GM23248 (cell line): ENCODE results near the gene GINS1. TPM values are rescaled to one million over a fixed set of nuclear protein-coding genes. Genes with fewer than 3 reads are reported as not detected.
A peak's percentile ranks its signal among the peaks of the same experiment; 100 is the strongest.

Experiments used
- DNase-seq: peaks from one replicate; pipeline ENCODE4 v3.0.0-alpha.2; 2015
- H2AFZ ChIP-seq: fragments of 200-600 bp; sonication (generic); 2 replicates; pipeline ENCODE4 v1.6.1; 2016; ENCODE audit warnings: antibody characterized with exemption
- H3F3A ChIP-seq: fragments of 200-600 bp; sonication (generic); 2 replicates; pipeline ENCODE4 v1.6.1; 2016; ENCODE audit warnings: mild to moderate bottlenecking, antibody characterized with exemption, mixed run types; ENCODE audit not compliant: insufficient read depth
- H3K27ac ChIP-seq: fragments of 200-600 bp; sonication (generic); 2 replicates; pipeline ENCODE4 v1.5.1; 2016; ENCODE audit warnings: mild to moderate bottlenecking
- H3K27me3 ChIP-seq: fragments of 200-600 bp; sonication (generic); replicated peaks from 2 replicates; pipeline ENCODE4 v1.6.1; 2016; ENCODE audit warnings: mild to moderate bottlenecking; ENCODE audit not compliant: insufficient read depth
- H3K36me3 ChIP-seq: fragments of 200-600 bp; sonication (generic); 2 replicates; pipeline ENCODE4 v1.6.1; 2016; ENCODE audit warnings: low read depth, mild to moderate bottlenecking
- H3K4me1 ChIP-seq: fragments of 200-600 bp; sonication (generic); 2 replicates; pipeline ENCODE4 v1.6.1; 2016; ENCODE audit warnings: mild to moderate bottlenecking; ENCODE audit not compliant: insufficient read depth
- H3K4me2 ChIP-seq: fragments of 200-600 bp; sonication (generic); one replicate; pipeline ENCODE4 v1.6.1; 2016; ENCODE audit warnings: mild to moderate bottlenecking; ENCODE audit not compliant: unreplicated experiment
- H3K4me3 ChIP-seq: fragments of 200-600 bp; sonication (generic); 2 replicates; pipeline ENCODE4 v1.5.1; 2016; ENCODE audit warnings: mild to moderate bottlenecking
- H3K79me2 ChIP-seq: fragments of 200-600 bp; sonication (generic); 2 replicates; pipeline ENCODE4 v1.6.1; 2016; ENCODE audit warnings: mild to moderate bottlenecking; ENCODE audit not compliant: insufficient read depth
- H3K9ac ChIP-seq: fragments of 200-600 bp; sonication (generic); 2 replicates; pipeline ENCODE4 v1.6.1; 2016; ENCODE audit warnings: mild to moderate bottlenecking
- H3K9me2 ChIP-seq: fragments of 200-600 bp; sonication (generic); 2 replicates; pipeline ENCODE4 v1.6.1; 2016; ENCODE audit warnings: mixed run types, mild to moderate bottlenecking, moderate library complexity; ENCODE audit not compliant: insufficient read depth
- H3K9me3 ChIP-seq: fragments of 200-600 bp; sonication (generic); one replicate; pipeline ENCODE4 v1.6.1; 2017; ENCODE audit warnings: low read depth
- H4K20me1 ChIP-seq: fragments of 200-600 bp; sonication (generic); 2 replicates; pipeline ENCODE4 v1.6.0; 2016; ENCODE audit not compliant: insufficient read depth
- EZH2 ChIP-seq: fragments of 200-600 bp; sonication (generic); IDR thresholded peaks from 2 replicates; pipeline ENCODE4 v1.6.1; 2018; ENCODE audit warnings: antibody characterized with exemption, mild to moderate bottlenecking; ENCODE audit not compliant: insufficient read depth, poor library complexity, severe bottlenecking
- EZH2phosphoT487 ChIP-seq: fragments of 200-600 bp; sonication (generic); IDR thresholded peaks from 2 replicates; pipeline ENCODE4 v1.6.1; 2018; ENCODE audit warnings: antibody characterized with exemption, moderate library complexity, mild to moderate bottlenecking, low read depth; ENCODE audit not compliant: insufficient read depth
- WGBS, 2 experiments: methylation state at CpG; one replicate each; pipeline ENCODE4 v1.1.6; 2015 to 2017; ENCODE audit warnings: low lambda C conversion rate in 2 of 2, low coverage in 1 of 2; ENCODE audit errors: missing lambda C conversion rate in 2 of 2; 5-methylcytosine and 5-hydroxymethylcytosine counted together
- in situ Hi-C: fragments of 300-500 bp; cut with MboI; formaldehyde crosslinking; loops from 2 replicates; pipeline ENCODE4 v1.15.0; 2020
- polyA plus RNA-seq: library from polyadenylated mRNA; unstranded; fragments of >200 nt; fragmentation: Nextera tagmentation; extraction: Ambion mirVana; gene quantifications from 2 replicates; pipeline ENCODE4 v1.2.1, GENCODE V29; 2016
- total RNA-seq: library from RNA; depleted of rRNA; stranded (reverse); fragments of >200 nt; shearing (Covaris generic); gene quantifications from 2 replicates; pipeline ENCODE4 v1.2.3, GENCODE V29; 2014

GINS1 gene
- total and polyA plus RNA-seq, 2 experiments from 2014 or later: 4.4 to 7.5 TPM

DNA sequence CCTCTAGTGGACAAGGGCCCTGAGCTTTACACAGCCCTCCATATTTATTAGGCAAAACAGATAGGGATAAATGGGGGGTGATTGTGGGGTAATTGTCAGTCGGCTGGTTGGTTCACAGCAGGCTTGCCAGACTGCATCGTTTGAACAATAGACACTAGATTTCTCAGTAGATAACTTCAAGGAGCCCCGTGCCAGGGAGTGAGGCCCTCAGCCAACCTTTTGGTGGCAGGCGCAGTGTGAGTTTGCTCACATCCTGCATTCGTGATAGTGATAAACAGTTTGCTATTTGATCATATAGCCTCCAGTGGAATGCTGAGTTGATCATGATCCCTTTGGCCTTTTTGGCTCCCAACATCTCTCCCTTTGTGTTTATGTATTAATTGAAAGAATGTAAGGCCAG lies 13.2 kb upstream of the GINS1 start:
- Histone ChIP-seq H3K4me3 (no peak overlapping the region), H3K79me2 (peaks cover 3% of the 10 kb centered on the region; the same call in 1 of the 2 replicates), H3K9me3 (no peaks in the 10 kb centered on the region), H4K20me1 (no peaks in the 10 kb centered on the region), H3K9ac (no peak overlapping the region), H3F3A (peaks cover 20% of the 10 kb centered on the region), H3K4me2 (no peak overlapping the region), H3K9me2 (no peaks in the 10 kb centered on the region), H3K4me1 (peaks cover 12% of the 10 kb centered on the region), H3K36me3 (no peaks in the 10 kb centered on the region), H2AFZ (no peak overlapping the region), H3K27ac (no peak overlapping the region), H3K27me3 (no peaks in the 10 kb centered on the region)
- no peak for DNase-seq
- in situ Hi-C loops: no loop called here
- WGBS, 2 experiments: 46 to 48% methylated on average over 5 of the region's 5 CpGs
- TF ChIP-seq EZH2phosphoT487: no peak
- TF ChIP-seq EZH2: no peak

DNA sequence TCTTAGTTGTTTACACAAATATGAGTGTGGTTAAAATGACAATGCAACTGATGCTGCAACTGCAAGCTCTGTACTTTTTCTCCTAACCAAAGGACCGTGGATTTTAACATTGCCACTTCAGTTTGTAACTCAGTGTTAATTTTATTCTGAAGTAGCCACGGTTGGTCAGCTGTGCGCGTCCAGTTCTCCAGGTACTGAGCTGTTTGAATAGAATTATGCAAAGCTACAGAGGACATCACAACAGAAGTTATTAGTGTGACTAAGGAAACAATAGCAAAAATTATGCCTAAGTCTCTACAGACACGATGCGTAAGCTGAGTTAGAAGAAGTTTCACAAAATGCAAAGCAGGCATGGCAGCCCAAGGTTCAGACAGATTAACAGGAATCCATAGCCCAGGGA lies 12.5 kb upstream of the GINS1 start:
- no peak overlapping the region for H3K9ac ChIP-seq
- no peaks in the 10 kb centered on the region for H3K27me3 ChIP-seq
- DNase-seq: no peak
- no peak overlapping the region for H3K4me3 ChIP-seq
- in situ Hi-C loops: no loop called here
- no peaks in the 10 kb centered on the region for H4K20me1 ChIP-seq
- TF ChIP-seq EZH2phosphoT487: no peak
- TF ChIP-seq EZH2: no peak
- peaks cover 17% of the 10 kb centered on the region for H3F3A ChIP-seq
- no peaks in the 10 kb centered on the region for H3K9me2 ChIP-seq
- 90% methylated on average over 6 of the region's 6 CpGs for WGBS, 2 experiments
- H3K9me3 ChIP-seq: no peaks in the 10 kb centered on the region
- peaks cover 11% of the 10 kb centered on the region for H3K4me1 ChIP-seq
- no peaks in the 10 kb centered on the region for H3K79me2 ChIP-seq
- no peak overlapping the region for H3K27ac ChIP-seq
- no peaks in the 10 kb centered on the region for H3K36me3 ChIP-seq
- H2AFZ ChIP-seq: no peak overlapping the region
- H3K4me2 ChIP-seq: no peak overlapping the region

DNA sequence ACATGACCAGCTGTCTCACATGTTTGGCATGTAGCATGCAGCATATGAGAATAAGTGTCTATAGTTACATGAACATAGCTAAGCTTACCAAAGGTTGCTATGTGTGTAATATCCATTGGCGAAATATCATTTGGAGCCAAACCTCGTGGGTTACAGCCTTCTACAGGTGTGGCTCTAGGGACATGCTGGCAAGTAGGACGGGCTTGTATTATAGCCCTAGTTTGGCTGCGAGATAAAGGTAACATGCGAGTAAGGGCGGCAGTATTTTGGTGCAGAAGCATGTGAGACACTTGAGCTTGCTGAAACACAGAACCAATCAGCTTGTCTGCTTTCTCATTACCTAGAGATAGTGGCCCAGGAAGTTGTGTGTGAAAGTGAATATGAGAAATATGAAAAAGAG lies 10.4 kb upstream of the GINS1 start:
- Histone ChIP-seq H3K4me3 (no peak overlapping the region), H3K27ac (no peak overlapping the region), H3K9ac (no peak overlapping the region), H4K20me1 (no peaks in the 10 kb centered on the region), H3K79me2 (no peaks in the 10 kb centered on the region), H3K4me2 (no peak overlapping the region), H3K4me1 (peaks cover 11% of the 10 kb centered on the region), H3K36me3 (no peaks in the 10 kb centered on the region), H3K27me3 (no peaks in the 10 kb centered on the region), H3F3A (peaks cover 17% of the 10 kb centered on the region), H3K9me2 (no peaks in the 10 kb centered on the region), H2AFZ (no peak overlapping the region), H3K9me3 (no peaks in the 10 kb centered on the region)
- WGBS, 2 experiments: 76 to 81% methylated on average over 6 of the region's 6 CpGs
- DNase-seq: no peak
- in situ Hi-C loops: no loop called here
- no peak for TF ChIP-seq EZH2phosphoT487
- no peak for TF ChIP-seq EZH2

DNA sequence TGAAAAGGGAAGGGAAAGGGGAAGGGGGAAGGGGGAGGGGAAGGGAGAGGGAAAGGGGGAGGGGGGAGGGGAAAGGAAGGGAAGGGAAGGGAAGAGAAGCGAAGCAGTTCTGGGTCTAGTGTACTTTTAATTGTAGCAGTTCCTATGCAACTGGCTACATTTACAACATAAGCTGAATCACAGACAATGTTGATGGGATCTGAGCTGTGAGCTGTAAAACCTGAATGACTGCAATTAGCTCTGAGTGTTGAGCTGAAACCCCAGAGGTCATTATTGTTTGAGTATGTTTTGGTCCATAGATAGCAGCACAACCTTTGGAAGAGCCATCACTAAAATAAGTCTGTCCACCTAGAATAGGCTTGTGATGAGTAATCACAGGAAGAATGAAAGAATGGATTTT lies 9.7 kb upstream of the GINS1 start:
- H3K9me2 ChIP-seq: no peaks in the 10 kb centered on the region
- H3K9me3 ChIP-seq: no peaks in the 10 kb centered on the region
- H3K4me1 ChIP-seq: peaks cover 11% of the 10 kb centered on the region
- H3K36me3 ChIP-seq: no peaks in the 10 kb centered on the region
- no peaks in the 10 kb centered on the region for H3K79me2 ChIP-seq
- H2AFZ ChIP-seq: no peak overlapping the region
- H3K27ac ChIP-seq: peak overlapping the region; percentile 3; the same call in 1 of the 2 replicates
- no peak overlapping the region for H3K4me3 ChIP-seq
- DNase-seq: peak; percentile 36
- H3F3A ChIP-seq: peaks cover 17% of the 10 kb centered on the region
- H3K9ac ChIP-seq: peak overlapping the region; percentile 33; the same call in 1 of the 2 replicates
- 37% methylated on average over 1 of the region's 1 CpG; no CpG with 5 or more reads in 1 of the 2 experiments for WGBS, 2 experiments
- H4K20me1 ChIP-seq: no peaks in the 10 kb centered on the region
- H3K4me2 ChIP-seq: no peak overlapping the region
- TF ChIP-seq EZH2phosphoT487 (no peak), EZH2 (no peak)
- in situ Hi-C loops: no loop called here
- no peaks in the 10 kb centered on the region for H3K27me3 ChIP-seq

DNA sequence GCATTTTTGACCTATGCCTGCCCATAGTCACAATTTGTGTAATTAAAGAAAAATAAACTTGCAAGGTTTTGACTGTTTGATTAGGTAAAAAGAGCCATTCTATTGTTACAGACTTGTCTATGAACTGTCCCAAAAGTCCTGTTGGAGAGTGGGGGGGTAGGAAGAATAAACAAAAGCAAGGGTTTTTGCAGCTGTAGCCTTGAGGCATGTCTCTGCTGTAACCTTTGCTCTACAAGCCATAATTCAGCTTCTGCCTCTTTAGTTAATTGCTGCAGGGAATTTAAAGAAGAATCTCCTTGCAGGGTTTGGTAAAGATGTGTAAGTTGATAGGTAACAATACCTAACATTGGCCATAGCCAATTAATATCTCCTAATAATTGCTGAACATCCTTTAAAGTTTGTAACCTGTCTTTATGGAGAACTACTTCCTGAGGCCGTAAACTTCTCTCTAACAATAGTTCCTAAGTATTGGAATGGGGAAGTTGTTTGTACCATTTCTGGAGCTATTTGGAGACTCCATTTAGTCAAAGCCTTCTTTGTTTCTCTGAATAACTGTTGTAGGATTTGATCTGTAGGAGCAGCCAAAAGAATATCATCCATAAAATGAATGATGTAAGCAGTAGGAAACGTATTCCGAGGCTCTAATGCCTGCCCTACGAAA lies 9.0 kb upstream of the GINS1 start:
- H3K27me3 ChIP-seq: no peaks in the 10 kb centered on the region
- H3F3A ChIP-seq: peaks cover 17% of the 10 kb centered on the region
- H3K79me2 ChIP-seq: no peaks in the 10 kb centered on the region
- H3K9me3 ChIP-seq: no peaks in the 10 kb centered on the region
- WGBS, 2 experiments: 57 to 60% methylated on average over 4 of the region's 4 CpGs
- TF ChIP-seq EZH2 (no peak), EZH2phosphoT487 (no peak)
- no peak for DNase-seq
- H3K36me3 ChIP-seq: no peaks in the 10 kb centered on the region
- no peaks in the 10 kb centered on the region for H4K20me1 ChIP-seq
- in situ Hi-C loops: no loop called here
- no peak overlapping the region for H3K4me3 ChIP-seq
- H3K4me2 ChIP-seq: no peak overlapping the region
- no peaks in the 10 kb centered on the region for H3K9me2 ChIP-seq
- H3K4me1 ChIP-seq: peaks cover 11% of the 10 kb centered on the region
- H3K9ac ChIP-seq: no peak overlapping the region; the same call in 1 of the 2 replicates
- peak overlapping the region; percentile 24 for H2AFZ ChIP-seq
- H3K27ac ChIP-seq: peak overlapping the region; percentile 3; the same call in 1 of the 2 replicates
